NT2/D1 (cell line): ENCODE measurements around the gene GPRC5A.

Experiments used
- DNase-seq: peaks from one replicate; pipeline ENCODE4 v3.0.0-alpha.2; 2011; ENCODE audit warnings: low read depth, low spot score
- H3K27me3 ChIP-seq: 2 replicates; pipeline ENCODE4 v1.6.0; 2011; ENCODE audit warnings: mild to moderate bottlenecking; ENCODE audit not compliant: insufficient read length, insufficient read depth
- H3K36me3 ChIP-seq: 2 replicates; pipeline ENCODE4 v1.6.1; 2011; ENCODE audit warnings: mild to moderate bottlenecking, low read length, mixed read lengths; ENCODE audit not compliant: insufficient read depth, insufficient read length
- H3K4me1 ChIP-seq: 2 replicates; pipeline ENCODE4 v1.5.1; 2011; ENCODE audit not compliant: insufficient read depth, insufficient read length
- H3K4me3 ChIP-seq: 2 replicates; pipeline ENCODE4 v1.5.1; 2011; ENCODE audit warnings: low read depth; ENCODE audit not compliant: insufficient read length
- H3K9ac ChIP-seq: 2 replicates; pipeline ENCODE4 v1.6.0; 2011; ENCODE audit warnings: low read depth; ENCODE audit not compliant: insufficient read length
- H3K9me3 ChIP-seq: 2 replicates; pipeline ENCODE4 v1.5.1; 2011; ENCODE audit warnings: mild to moderate bottlenecking, low read length; ENCODE audit not compliant: insufficient read depth
- SUZ12 ChIP-seq: IDR thresholded peaks from 2 replicates; pipeline ENCODE4 v1.6.1; 2011; ENCODE audit not compliant: insufficient read length, insufficient read depth; ENCODE audit errors: extremely low read depth
- YY1 ChIP-seq: IDR thresholded peaks from 2 replicates; pipeline ENCODE4 v1.6.1; 2011; ENCODE audit not compliant: insufficient read length, insufficient read depth
- ZNF274 ChIP-seq: IDR thresholded peaks from 2 replicates; pipeline ENCODE4 v1.6.1; 2011; ENCODE audit warnings: mild to moderate bottlenecking, low read depth, low read length

The GPRC5A gene

GRCh38 chr12:12877781-12878455, 13.4 kb upstream of the GPRC5A start:
- Histone ChIP-seq H3K27me3 (no peaks in the 10 kb centered on the region), H3K36me3 (no peaks in the 10 kb centered on the region), H3K9ac (no peak overlapping the region), H3K9me3 (no peaks in the 10 kb centered on the region), H3K4me1 (peaks cover 7% of the 10 kb centered on the region), H3K4me3 (no peak overlapping the region)
- DNase-seq: no peak
- TF ChIP-seq YY1 (no peak), SUZ12 (no peak), ZNF274 (no peak)

- DNase-seq: no peak
- Histone ChIP-seq H3K9me3 (no peaks in the 10 kb centered on the region), H3K4me1 (peaks cover 6% of the 10 kb centered on the region), H3K27me3 (no peaks in the 10 kb centered on the region), H3K4me3 (no peak overlapping the region), H3K9ac (no peak overlapping the region), H3K36me3 (no peaks in the 10 kb centered on the region)
- TF ChIP-seq ZNF274 (no peak), YY1 (no peak), SUZ12 (no peak)
Measured at GRCh38 chr12:12880537-12880936, 10.8 kb upstream of the GPRC5A start.

- H3K36me3 ChIP-seq: no peaks in the 10 kb centered on the region
- H3K9ac ChIP-seq: no peak overlapping the region
- no peaks in the 10 kb centered on the region for H3K9me3 ChIP-seq
- H3K27me3 ChIP-seq: no peaks in the 10 kb centered on the region
- no peak overlapping the region for H3K4me3 ChIP-seq
- H3K4me1 ChIP-seq: peaks cover 11% of the 10 kb centered on the region
- no peak for TF ChIP-seq YY1
- no peak for TF ChIP-seq SUZ12
- TF ChIP-seq ZNF274: no peak
- DNase-seq: no peak
Measured at GRCh38 chr12:12881151-12881909, 10.0 kb upstream of the GPRC5A start.

- TF ChIP-seq YY1: no peak
- no peak for TF ChIP-seq SUZ12
- TF ChIP-seq ZNF274: no peak
- Histone ChIP-seq H3K27me3 (peaks cover under 1% of the 10 kb centered on the region), H3K9ac (no peak overlapping the region), H3K4me1 (peaks cover 11% of the 10 kb centered on the region), H3K36me3 (no peaks in the 10 kb centered on the region), H3K4me3 (no peak overlapping the region), H3K9me3 (no peaks in the 10 kb centered on the region)
- no peak for DNase-seq
Measured at GRCh38 chr12:12882288-12882687, 9.1 kb upstream of the GPRC5A start.

GRCh38 chr12:12883369-12884001, 7.9 kb upstream of the GPRC5A start:
- no peaks in the 10 kb centered on the region for H3K9me3 ChIP-seq
- H3K27me3 ChIP-seq: peaks cover 12% of the 10 kb centered on the region
- H3K36me3 ChIP-seq: no peaks in the 10 kb centered on the region
- TF ChIP-seq YY1 (no peak), SUZ12 (no peak), ZNF274 (no peak)
- H3K4me1 ChIP-seq: peaks cover 11% of the 10 kb centered on the region
- no peak overlapping the region for H3K9ac ChIP-seq
- no peak overlapping the region for H3K4me3 ChIP-seq
- DNase-seq: no peak

GRCh38 chr12:12885096-12885792, 6.1 kb upstream of the GPRC5A start:
- Histone ChIP-seq H3K27me3 (peaks cover 30% of the 10 kb centered on the region), H3K36me3 (no peaks in the 10 kb centered on the region), H3K4me1 (peaks cover 11% of the 10 kb centered on the region), H3K9ac (peak overlapping the region; percentile 4), H3K9me3 (no peaks in the 10 kb centered on the region), H3K4me3 (no peak overlapping the region)
- no peak for DNase-seq
- no peak for TF ChIP-seq ZNF274
- TF ChIP-seq YY1: no peak
- no peak for TF ChIP-seq SUZ12
